IPS-15b (cell line): ENCODE results near the gene PPM1H.

Experiments
- H3K27me3 ChIP-seq: one replicate; pipeline ENCODE4 v1.6.1; 2013; ENCODE audit warnings: low read length; ENCODE audit not compliant: control insufficient read depth, insufficient read depth
- H3K36me3 ChIP-seq: one replicate; pipeline ENCODE4 v1.6.1; 2013; ENCODE audit warnings: low read length; ENCODE audit not compliant: control insufficient read depth, insufficient read depth
- H3K4me1 ChIP-seq: one replicate; pipeline ENCODE4 v1.6.1; 2013; ENCODE audit warnings: mild to moderate bottlenecking, low read length; ENCODE audit not compliant: control insufficient read depth, insufficient read depth
- H3K4me3 ChIP-seq: one replicate; pipeline ENCODE4 v1.5.1; 2013; ENCODE audit warnings: low read depth, low read length
- H3K9ac ChIP-seq: one replicate; pipeline ENCODE4 v1.6.1; 2013; ENCODE audit warnings: low read depth, mild to moderate bottlenecking, low read length
- H3K9me3 ChIP-seq: one replicate; pipeline ENCODE4 v1.6.1; 2013; ENCODE audit warnings: mild to moderate bottlenecking, low read length; ENCODE audit not compliant: control insufficient read depth, insufficient read depth

PPM1H gene

DNA sequence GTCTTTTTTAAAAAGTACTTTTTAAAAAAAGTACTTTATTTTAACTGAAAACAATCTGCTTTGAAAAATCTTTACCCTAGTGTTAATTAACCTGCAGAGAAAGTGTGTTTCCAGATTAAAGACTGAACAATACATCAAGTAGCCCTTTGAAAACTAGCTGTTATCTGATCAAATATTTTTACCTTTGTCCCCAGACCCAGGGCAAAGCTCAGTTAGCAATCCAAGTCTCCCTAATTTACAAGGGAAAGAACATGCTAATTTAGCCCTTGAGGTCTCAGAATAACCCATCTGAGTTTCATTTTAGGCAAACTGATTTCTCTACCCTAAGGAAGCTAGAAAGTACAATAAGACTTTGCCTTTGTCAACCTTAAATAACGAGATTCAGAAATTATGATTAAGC, 91.2 kb downstream of the PPM1H start:
- Histone ChIP-seq H3K9ac (no peak overlapping the region), H3K27me3 (no peaks in the 10 kb centered on the region), H3K36me3 (no peaks in the 10 kb centered on the region), H3K9me3 (no peaks in the 10 kb centered on the region), H3K4me1 (peaks cover 16% of the 10 kb centered on the region), H3K4me3 (no peak overlapping the region)

DNA sequence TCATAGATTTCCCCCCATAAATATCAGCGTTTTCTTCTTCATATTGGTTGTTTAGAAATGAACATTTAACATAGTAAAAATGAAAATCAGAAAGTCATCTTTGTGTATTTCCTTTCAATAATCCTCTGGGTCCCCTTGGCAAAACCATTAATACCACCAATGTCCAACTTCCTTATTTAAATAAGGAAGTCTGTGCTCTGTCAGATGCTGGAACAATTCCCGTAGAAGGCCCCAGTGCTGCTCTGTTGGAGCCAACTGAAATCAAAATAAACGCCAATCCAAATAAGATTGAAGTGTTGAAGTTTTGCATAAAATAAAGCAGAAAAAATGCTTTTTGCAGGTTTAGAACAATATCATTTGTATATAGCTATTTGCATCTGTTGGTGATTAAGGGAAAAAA, 93.1 kb downstream of the PPM1H start:
- no peak overlapping the region for H3K9ac ChIP-seq
- no peak overlapping the region for H3K4me3 ChIP-seq
- H3K4me1 ChIP-seq: peaks cover 16% of the 10 kb centered on the region
- H3K9me3 ChIP-seq: no peaks in the 10 kb centered on the region
- no peaks in the 10 kb centered on the region for H3K27me3 ChIP-seq
- no peaks in the 10 kb centered on the region for H3K36me3 ChIP-seq

DNA sequence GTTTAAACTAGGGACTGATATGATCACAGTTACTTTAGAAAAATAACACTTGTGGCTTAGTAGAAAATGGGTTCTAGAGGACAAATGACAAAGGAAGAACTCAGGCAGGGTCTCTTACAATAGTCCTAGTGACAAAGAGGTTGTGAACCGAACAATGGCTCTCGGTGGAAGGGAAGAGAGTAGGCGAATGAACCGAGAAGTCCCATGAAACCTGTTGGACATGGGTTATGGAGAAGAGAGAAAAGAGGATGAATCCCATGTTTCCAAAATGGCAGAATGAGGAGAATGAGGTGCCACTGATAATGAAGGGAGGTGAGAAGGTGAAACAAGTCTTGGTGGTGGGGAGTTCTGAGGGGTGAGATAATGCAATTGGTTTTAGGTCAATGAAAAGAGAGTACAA, 94.1 kb downstream of the PPM1H start:
- Histone ChIP-seq H3K36me3 (no peaks in the 10 kb centered on the region), H3K4me3 (no peak overlapping the region), H3K9me3 (no peaks in the 10 kb centered on the region), H3K9ac (no peak overlapping the region), H3K4me1 (peaks cover 16% of the 10 kb centered on the region), H3K27me3 (no peaks in the 10 kb centered on the region)

DNA sequence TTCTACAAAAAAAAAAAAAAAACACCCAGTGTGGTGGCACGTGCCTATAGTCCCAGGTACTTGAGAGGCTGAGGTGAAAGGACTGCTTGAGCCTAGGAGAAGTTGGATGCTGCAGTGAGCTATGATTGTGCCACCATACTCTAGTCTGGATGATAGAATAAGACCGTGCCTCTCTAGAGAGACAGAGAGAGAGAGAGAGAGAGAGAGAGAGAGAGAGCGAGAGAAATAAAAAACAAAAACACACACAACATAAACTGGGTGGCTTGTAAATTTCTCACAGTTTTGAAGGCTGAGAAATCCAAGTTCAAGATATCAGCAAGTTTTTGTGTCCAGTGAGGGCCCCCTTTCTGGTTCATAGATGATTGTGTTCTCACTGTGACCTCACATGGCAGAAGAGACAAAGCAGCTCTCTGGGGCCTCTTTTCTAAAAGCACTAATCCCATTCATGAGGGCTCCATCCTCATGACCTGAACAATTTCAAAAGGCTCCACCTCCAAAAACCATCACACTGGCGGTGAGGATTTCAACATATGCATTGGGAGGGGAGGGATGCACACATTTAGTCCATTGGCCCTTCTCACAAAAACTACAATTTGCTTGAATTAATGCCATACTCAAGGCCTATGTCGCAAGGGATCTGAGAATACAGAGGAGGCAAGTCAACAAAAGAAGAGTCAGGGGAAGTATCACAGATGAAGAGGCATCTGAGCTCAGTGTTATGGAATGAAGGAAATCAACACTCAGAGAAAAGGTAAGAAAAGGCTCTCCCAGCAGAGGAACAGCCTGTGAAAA, 94.9 kb downstream of the PPM1H start:
- H3K4me1 ChIP-seq: peaks cover 14% of the 10 kb centered on the region
- H3K36me3 ChIP-seq: no peaks in the 10 kb centered on the region
- H3K27me3 ChIP-seq: no peaks in the 10 kb centered on the region
- no peaks in the 10 kb centered on the region for H3K9me3 ChIP-seq
- H3K4me3 ChIP-seq: no peak overlapping the region
- no peak overlapping the region for H3K9ac ChIP-seq

DNA sequence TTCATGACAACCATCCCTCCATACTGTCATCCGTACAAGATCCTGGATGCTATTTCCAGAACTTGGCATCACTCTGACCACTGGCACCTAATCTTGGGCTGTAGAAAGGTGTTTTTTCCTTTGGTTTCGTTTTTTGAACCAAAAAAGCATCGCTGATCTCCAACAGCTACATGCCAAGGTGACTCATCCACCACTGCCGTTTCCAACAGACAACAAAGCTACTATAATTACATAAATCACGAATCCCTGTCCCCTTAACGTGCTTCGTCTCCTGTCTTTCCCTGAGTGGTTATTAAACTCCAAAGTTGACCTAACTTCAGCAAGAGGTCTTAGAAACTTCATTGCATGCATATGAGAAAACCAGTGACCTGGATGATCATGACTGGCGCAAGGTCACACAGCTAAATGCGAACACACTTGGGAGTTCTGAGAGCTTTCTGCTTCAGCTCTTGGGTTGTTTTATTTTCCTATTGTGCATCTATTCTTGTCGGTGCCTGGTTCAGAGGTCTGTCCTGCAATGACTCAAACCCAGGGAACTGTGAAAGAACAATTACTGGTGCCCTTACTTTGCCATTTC, 99.9 kb downstream of the PPM1H start:
- no peak overlapping the region for H3K4me3 ChIP-seq
- no peaks in the 10 kb centered on the region for H3K27me3 ChIP-seq
- no peak overlapping the region for H3K9ac ChIP-seq
- peaks cover 6% of the 10 kb centered on the region for H3K4me1 ChIP-seq
- H3K36me3 ChIP-seq: no peaks in the 10 kb centered on the region
- H3K9me3 ChIP-seq: no peaks in the 10 kb centered on the region

DNA sequence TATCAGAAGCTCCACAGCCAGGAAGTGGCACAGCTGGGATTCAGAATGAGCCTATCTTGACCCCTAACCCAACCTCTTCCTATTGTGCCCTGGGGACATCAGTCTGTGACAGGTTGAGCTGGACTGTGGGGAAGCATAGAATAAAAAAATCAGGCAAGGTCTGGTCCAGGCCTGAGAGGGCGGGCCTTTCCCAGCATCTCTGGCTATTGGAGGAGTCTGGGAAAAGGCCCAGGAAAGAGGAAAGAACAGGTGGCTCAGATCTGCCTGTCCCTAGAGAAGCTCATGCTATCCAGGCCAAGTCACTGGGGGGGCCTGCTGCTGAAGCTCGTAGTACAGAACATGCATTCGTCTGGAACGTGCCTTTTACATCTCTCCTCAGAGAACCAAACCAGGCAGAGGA, 100.5 kb downstream of the PPM1H start:
- H3K9me3 ChIP-seq: no peaks in the 10 kb centered on the region
- no peak overlapping the region for H3K4me3 ChIP-seq
- no peaks in the 10 kb centered on the region for H3K27me3 ChIP-seq
- no peak overlapping the region for H3K9ac ChIP-seq
- no peaks in the 10 kb centered on the region for H3K36me3 ChIP-seq
- H3K4me1 ChIP-seq: peaks cover 6% of the 10 kb centered on the region

DNA sequence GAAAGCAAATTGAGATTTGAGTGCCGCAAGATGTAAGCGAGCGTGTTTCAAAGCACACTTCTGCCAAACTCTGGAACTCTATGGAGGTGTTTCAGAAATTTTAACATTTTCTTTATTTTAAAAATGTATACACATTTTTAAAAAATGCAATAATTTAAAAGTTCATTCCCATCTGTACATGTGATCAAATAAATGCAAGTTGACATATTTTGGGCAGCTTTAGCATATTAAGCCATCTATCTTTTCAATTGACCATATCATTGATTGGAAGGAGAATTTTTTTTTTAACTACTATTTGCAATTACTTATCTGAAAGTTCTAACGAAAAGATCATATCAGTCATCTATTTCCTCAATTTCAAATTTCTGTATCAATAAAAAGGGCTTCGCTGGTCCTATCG, 101.3 kb downstream of the PPM1H start:
- Histone ChIP-seq H3K4me3 (no peak overlapping the region), H3K9me3 (no peaks in the 10 kb centered on the region), H3K9ac (no peak overlapping the region), H3K27me3 (no peaks in the 10 kb centered on the region), H3K36me3 (no peaks in the 10 kb centered on the region), H3K4me1 (peaks cover 6% of the 10 kb centered on the region)

DNA sequence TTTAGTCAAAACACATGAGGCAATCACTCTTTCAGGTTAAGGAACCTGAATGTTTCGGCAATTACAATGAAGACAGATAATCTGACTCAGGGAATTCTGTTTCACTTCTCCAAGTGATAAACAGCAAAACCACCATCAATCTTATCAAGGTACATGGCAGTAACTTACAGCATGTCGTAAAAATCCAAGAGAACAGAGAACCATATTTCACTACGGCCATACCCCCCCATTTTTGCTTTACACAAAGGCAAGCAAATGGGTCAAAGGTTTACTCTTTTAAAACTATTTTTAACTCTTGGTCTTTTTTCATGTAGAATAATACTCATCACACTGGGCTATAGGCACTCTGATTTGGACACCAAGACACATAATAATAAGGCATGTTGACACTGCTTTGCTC, 102.4 kb downstream of the PPM1H start:
- Histone ChIP-seq H3K36me3 (no peaks in the 10 kb centered on the region), H3K4me3 (no peak overlapping the region), H3K4me1 (peaks cover 6% of the 10 kb centered on the region), H3K9me3 (no peaks in the 10 kb centered on the region), H3K27me3 (no peaks in the 10 kb centered on the region), H3K9ac (no peak overlapping the region)

DNA sequence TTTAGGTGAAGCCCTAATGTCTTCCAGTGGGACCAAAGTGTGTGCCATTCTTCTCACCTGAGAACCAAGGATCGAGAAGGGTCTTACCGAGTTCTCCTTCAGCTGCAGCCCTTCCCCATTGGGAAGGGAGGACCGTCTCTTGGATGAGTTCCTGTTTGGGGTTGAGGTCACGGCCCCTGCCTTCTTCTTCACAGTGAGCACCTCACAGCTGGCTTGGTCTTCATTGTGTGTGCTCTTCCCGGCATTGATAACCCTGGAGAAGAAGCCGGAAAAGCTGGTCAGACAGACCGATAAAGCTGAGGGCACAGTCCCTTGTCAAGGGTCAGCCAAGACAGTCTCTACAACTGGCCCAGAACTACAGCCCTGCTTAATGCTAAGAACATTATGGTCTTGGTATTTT, 102.9 kb downstream of the PPM1H start:
- Histone ChIP-seq H3K9me3 (no peaks in the 10 kb centered on the region), H3K4me1 (peaks cover 6% of the 10 kb centered on the region)

DNA sequence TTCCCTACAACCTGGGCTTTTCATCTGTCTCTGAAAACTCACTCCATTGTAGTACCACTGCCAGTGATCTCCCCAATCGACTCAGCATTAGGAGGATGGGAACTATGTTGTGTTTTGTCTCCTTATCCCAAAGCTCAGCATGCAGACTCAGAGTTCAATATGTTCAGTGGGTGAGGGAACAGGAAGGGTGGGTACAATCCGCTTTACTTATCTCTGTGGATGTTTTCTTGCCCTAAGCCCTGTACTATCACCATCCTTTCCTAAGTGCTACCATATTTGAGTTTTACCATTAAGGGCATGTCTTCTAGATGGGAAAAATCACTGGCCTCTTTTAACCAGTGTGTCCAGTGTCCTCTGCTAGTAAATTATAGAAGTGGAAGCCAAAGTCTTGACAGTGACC, 107.1 kb downstream of the PPM1H start:
- Histone ChIP-seq H3K4me3 (no peak overlapping the region), H3K9ac (no peak overlapping the region), H3K27me3 (no peaks in the 10 kb centered on the region), H3K4me1 (peaks cover 2% of the 10 kb centered on the region), H3K36me3 (no peaks in the 10 kb centered on the region), H3K9me3 (no peaks in the 10 kb centered on the region)

More for the DNA sequence above, 102.9 kb downstream of the PPM1H start:
- Histone ChIP-seq H3K9ac (no peak overlapping the region), H3K4me3 (no peak overlapping the region), H3K27me3 (no peaks in the 10 kb centered on the region), H3K36me3 (no peaks in the 10 kb centered on the region)

DNA sequence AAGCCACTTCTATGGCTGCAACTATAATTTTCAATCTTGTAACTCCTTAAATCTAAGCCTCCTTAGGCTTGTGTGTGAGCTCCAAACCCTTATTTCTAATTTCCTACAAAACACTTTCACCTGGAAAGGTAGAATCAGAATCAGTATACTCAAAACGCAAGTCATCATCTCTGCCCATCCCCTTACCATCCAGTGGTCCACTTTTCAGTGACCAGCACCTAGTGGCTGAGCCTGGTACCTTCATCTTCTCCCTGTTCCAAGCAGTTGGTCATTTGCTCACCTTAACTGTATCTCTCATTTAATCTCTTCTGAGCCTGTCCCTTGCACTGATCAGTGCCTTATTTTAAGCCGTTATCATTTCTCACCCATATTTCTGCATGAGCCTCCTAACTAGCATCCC, 107.9 kb downstream of the PPM1H start:
- H3K27me3 ChIP-seq: no peaks in the 10 kb centered on the region
- no peak overlapping the region for H3K9ac ChIP-seq
- no peaks in the 10 kb centered on the region for H3K9me3 ChIP-seq
- no peaks in the 10 kb centered on the region for H3K36me3 ChIP-seq
- H3K4me3 ChIP-seq: no peak overlapping the region
- H3K4me1 ChIP-seq: no peaks in the 10 kb centered on the region

DNA sequence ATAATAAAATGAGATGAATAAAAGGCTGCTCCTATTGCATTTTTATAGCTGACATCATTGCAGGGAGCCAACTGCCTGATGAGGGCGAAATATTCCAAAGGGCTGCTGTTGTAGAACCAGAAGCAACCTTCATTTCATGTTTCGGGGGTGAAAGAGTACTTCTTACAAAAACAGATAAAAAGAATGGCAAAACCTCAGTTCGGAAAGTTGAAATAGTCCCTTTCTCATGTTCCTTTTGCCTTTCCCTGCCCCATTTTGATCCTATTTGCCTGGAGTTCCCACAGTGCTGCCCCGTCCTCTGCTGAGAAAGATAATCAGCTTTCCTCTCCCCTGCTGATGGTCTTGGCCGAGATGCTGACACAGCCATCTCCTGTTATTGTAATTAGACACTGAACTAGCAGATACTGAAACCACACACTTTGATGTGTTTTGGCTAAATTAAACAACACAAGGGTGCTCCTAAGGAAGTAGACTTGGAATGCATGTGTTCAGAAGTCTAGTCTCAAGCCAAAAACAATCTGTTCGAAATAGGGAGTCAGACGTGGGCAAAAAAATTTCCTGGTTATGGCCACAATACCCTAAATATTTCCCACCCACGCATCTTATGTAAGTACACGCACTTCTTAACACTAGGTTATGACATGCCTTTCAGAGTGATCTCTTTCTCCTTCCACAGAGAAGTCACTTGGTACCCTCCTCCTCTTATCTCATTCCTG, 117.2 kb downstream of the PPM1H start:
- H3K36me3 ChIP-seq: no peaks in the 10 kb centered on the region
- no peak overlapping the region for H3K9ac ChIP-seq
- peaks cover 7% of the 10 kb centered on the region for H3K4me1 ChIP-seq
- H3K4me3 ChIP-seq: no peak overlapping the region
- no peaks in the 10 kb centered on the region for H3K9me3 ChIP-seq
- no peaks in the 10 kb centered on the region for H3K27me3 ChIP-seq
